Activated CD4-positive, alpha-beta T cell treated with anti-CD3 and anti-CD28 coated beads, Interleukin-2, amount 50 U/mL, for 48 hours (primary cell): ENCODE results near the gene GHRH.

Source experiments
- DNase-seq, 2 experiments: peaks; one replicate each; pipeline ENCODE4 v3.0.0-alpha.2; 2020

GHRH gene

GRCh38 chr20:37260923-37261322 is 691 bp downstream of the GHRH start:
- no peak for DNase-seq

GRCh38 chr20:37259865-37260264 is 1.7 kb downstream of the GHRH start:
- no peak for DNase-seq

- DNase-seq, result no peak
Measured at GRCh38 chr20:37259031-37259430, 2.6 kb downstream of the GHRH start.

GRCh38 chr20:37257988-37258387 is 3.6 kb downstream of the GHRH start:
- no peak for DNase-seq

GRCh38 chr20:37257530-37257929 is 4.1 kb downstream of the GHRH start:
- DNase-seq, result no peak

GRCh38 chr20:37256286-37256685 is 5.3 kb downstream of the GHRH start:
- DNase-seq, result no peak

- DNase-seq, result no peak
Measured at GRCh38 chr20:37254114-37254878, 7.3 kb downstream of the GHRH start.

- DNase-seq, result no peak
Measured at GRCh38 chr20:37253087-37253486, 8.5 kb downstream of the GHRH start.

GRCh38 chr20:37251825-37252477 is 9.7 kb downstream of the GHRH start:
- DNase-seq, result no peak

- DNase-seq, result no peak
Measured at GRCh38 chr20:37249304-37249703, 12.3 kb downstream of the GHRH start.

- DNase-seq, result no peak
Measured at GRCh38 chr20:37247547-37247946, 14.1 kb downstream of the GHRH start.

- no peak for DNase-seq
Measured at GRCh38 chr20:37246736-37247135, 14.9 kb downstream of the GHRH start.

GRCh38 chr20:37245216-37246150 is 16.1 kb downstream of the GHRH start:
- no peak for DNase-seq

GRCh38 chr20:37244572-37244957 is 17.0 kb downstream of the GHRH start:
- DNase-seq, result no peak

GRCh38 chr20:37243937-37244571 is 17.6 kb downstream of the GHRH start:
- DNase-seq, result no peak

GRCh38 chr20:37243076-37243936 is 18.3 kb downstream of the GHRH start:
- DNase-seq, result no peak

GRCh38 chr20:37242503-37242902 is 19.1 kb downstream of the GHRH start:
- DNase-seq, result no peak

GRCh38 chr20:37240337-37241067 is 21.1 kb downstream of the GHRH start:
- DNase-seq, result no peak

- no peak for DNase-seq
Measured at GRCh38 chr20:37238935-37239451, 22.6 kb downstream of the GHRH start.

GRCh38 chr20:37238426-37238825 is 23.2 kb downstream of the GHRH start:
- no peak for DNase-seq

GRCh38 chr20:37237656-37238055 is 24.0 kb downstream of the GHRH start:
- no peak for DNase-seq
